Transverse colon (tissue), 3 donors: ENCODE results near the gene RNF212.

Source experiments
- CTCF ChIP-seq, 5 experiments: fragments of 200-600 bp in 3 of 5; fragments of 450-650 bp in 2 of 5; sonication (generic) in 3 of 5; IDR thresholded peaks; 1 replicate in 2 of 5; 2 replicates in 3 of 5; pipeline ENCODE4 v1.5.1; 2016 to 2017; ENCODE audit warnings: antibody characterized with exemption in 5 of 5, inconsistent platforms in 3 of 5, mild to moderate bottlenecking in 2 of 5, moderate library complexity in 1 of 5
- EP300 ChIP-seq: sonication (generic); formaldehyde crosslinking; IDR thresholded peaks from one replicate; pipeline ENCODE4 v1.6.1; 2017; ENCODE audit warnings: antibody characterized with exemption, low read depth
- POLR2A ChIP-seq: fragments of 450-650 bp; IDR thresholded peaks from one replicate; pipeline ENCODE4 v1.6.1; 2016; ENCODE audit warnings: antibody characterized with exemption, mild to moderate bottlenecking, moderate library complexity

GRCh38 chr4:1150875-1151274, 37.5 kb upstream of the RNF212 start:
- no peak for TF ChIP-seq EP300
- no peak for TF ChIP-seq POLR2A
- no peak for TF ChIP-seq CTCF (IDR thresholded peaks at IDR 0.05)
